Measurements from ENCODE around the gene CTBP2. TPM values are rescaled to one million over a fixed set of nuclear protein-coding genes. Genes with fewer than 3 reads are reported as not detected.

CTBP2 gene
- polyA plus RNA-seq, 1 experiment = 72.9 TPM

DNA sequence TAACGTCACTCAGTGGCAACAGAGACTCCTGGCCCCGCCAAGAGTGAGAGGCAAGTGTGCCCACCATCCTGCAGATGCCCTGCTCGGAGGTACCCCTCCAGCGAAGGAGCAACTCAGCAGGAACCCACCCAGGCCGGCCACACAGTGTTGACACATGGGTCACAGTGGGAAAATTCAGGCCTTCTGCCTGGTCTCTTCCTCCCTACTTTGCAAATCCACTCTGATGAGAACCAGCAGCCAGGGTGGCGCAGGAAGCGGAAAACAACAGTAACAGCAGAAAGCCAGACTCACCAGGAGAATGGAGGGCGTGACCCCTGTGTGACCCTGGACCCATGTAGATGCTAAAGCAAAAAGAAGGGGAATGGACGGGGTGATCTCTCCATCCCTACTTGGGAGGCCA, 53.8 kb downstream of the CTBP2 start:
- Histone ChIP-seq H3K27me3 (ENCODE audit: control insufficient read depth, insufficient read depth, low read length) (no peaks in the 10 kb centered on the region), H3K36me3 (ENCODE audit: control insufficient read depth, insufficient read depth, low read length) (peaks cover 21% of the 10 kb centered on the region), H3K4me3 (ENCODE audit: low read depth, low read length) (no peak overlapping the region)
- TF ChIP-seq CTCF (IDR thresholded peaks at IDR 0.05; ENCODE audit: insufficient read depth, low read depth, low read length) = no peak
- ChIA-PET POLR2A (no interaction called here), CTCF (no interaction called here)
- DNase-seq (ENCODE audit: low read depth) = no peak

GRCh38 chr10:125105706-125106255, 54.6 kb downstream of the CTBP2 start:
- CTCF ChIA-PET = no interaction called here
- H3K4me3 ChIP-seq (ENCODE audit: low read depth, low read length) = no peak overlapping the region
- POLR2A ChIA-PET = no interaction called here
- no peak for TF ChIP-seq CTCF (IDR thresholded peaks at IDR 0.05; ENCODE audit: insufficient read depth, low read depth, low read length)
- H3K36me3 ChIP-seq (ENCODE audit: control insufficient read depth, insufficient read depth, low read length) = peaks cover 25% of the 10 kb centered on the region
- no peaks in the 10 kb centered on the region for H3K27me3 ChIP-seq (ENCODE audit: control insufficient read depth, insufficient read depth, low read length)
- DNase-seq (ENCODE audit: low read depth) = no peak

DNA sequence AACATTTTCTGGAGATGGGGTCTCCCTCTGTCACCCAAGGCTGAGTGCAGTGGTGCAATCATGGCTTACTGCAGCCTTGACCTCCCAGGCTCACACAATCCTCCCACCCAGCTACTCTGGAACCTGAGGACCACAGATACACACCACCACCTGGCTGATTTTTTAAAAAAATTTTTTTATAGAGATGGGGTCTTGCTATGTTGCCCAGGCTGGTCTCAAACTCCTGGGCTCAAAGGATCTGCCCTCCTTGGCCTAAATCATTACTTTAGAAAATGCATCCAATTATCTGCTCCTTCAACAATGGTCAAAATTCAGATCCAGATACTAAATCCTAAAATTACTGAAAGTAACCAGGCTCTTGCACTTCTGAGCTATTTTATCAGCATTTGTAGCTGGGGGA, 55.2 kb downstream of the CTBP2 start:
- CTCF ChIA-PET = interaction anchor here (1.0 kb wide), 1 partner anchor 48 kb away, joined by 3 read pairs; no protein-coding TSS in a partner anchor

DNA sequence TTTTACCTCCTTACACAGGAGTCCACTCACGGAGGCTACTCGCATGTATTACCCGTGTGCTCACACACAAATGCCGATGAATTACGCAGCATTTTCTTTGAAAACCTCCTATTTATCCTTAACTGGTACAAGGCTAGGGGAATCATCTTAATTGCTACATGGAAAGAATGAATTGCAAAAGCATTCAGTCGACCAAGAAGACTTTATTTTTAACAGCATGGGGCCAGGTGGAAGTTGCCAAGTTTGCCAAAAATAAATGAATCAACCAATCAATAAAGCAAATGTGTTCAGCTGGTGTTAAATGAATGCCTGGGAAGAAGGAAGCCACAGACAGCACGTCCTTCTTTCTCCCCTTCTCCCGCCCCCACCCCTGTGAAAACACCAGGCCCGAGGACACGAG, 55.8 kb downstream of the CTBP2 start:
- Histone ChIP-seq H3K27me3 (ENCODE audit: control insufficient read depth, insufficient read depth, low read length) (no peaks in the 10 kb centered on the region), H3K4me3 (ENCODE audit: low read depth, low read length) (no peak overlapping the region), H3K36me3 (ENCODE audit: control insufficient read depth, insufficient read depth, low read length) (peaks cover 23% of the 10 kb centered on the region)
- CTCF ChIA-PET = interaction anchor here (1.0 to 1.1 kb wide), 3 partner anchors 16 to 49 kb away, joined by 3 read pairs; no protein-coding TSS in a partner anchor
- POLR2A ChIA-PET = no interaction called here
- no peak for TF ChIP-seq CTCF (IDR thresholded peaks at IDR 0.05; ENCODE audit: insufficient read depth, low read depth, low read length)
- no peak for DNase-seq (ENCODE audit: low read depth)

More for the DNA sequence above, 55.2 kb downstream of the CTBP2 start:
- Histone ChIP-seq H3K27me3 (ENCODE audit: control insufficient read depth, insufficient read depth, low read length) (no peaks in the 10 kb centered on the region), H3K4me3 (ENCODE audit: low read depth, low read length) (no peak overlapping the region), H3K36me3 (ENCODE audit: control insufficient read depth, insufficient read depth, low read length) (peaks cover 25% of the 10 kb centered on the region)
- DNase-seq (ENCODE audit: low read depth) = no peak
- POLR2A ChIA-PET = no interaction called here
- TF ChIP-seq CTCF (IDR thresholded peaks at IDR 0.05; ENCODE audit: insufficient read depth, low read depth, low read length) = no peak

DNA sequence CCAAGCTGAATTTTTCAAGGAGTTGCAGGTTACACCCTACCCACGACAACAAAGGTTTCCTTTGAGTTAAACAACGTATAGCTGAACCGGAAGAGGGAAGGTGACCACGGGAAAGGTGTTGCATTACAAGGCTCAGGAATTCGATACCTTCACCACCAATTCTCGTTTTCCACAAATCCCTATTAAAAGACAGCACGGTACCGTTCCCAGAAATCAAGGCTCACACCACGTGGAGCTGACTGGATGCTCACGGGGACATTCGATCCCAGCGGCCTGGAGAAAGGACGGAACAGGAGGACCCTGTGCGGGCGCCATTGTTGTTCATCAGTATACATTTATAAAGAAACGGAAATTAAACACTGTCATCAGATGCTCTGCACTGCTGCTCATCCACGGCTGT, 56.4 kb downstream of the CTBP2 start:
- CTCF ChIA-PET = interaction anchor here (0.8 to 1.5 kb wide), 6 partner anchors 9 to 54 kb away, joined by 3 to 4 read pairs (median 3); no protein-coding TSS in a partner anchor
- TF ChIP-seq CTCF (IDR thresholded peaks at IDR 0.05; ENCODE audit: insufficient read depth, low read depth, low read length) = no peak
- Histone ChIP-seq H3K4me3 (ENCODE audit: low read depth, low read length) (no peak overlapping the region), H3K27me3 (ENCODE audit: control insufficient read depth, insufficient read depth, low read length) (no peaks in the 10 kb centered on the region), H3K36me3 (ENCODE audit: control insufficient read depth, insufficient read depth, low read length) (peaks cover 20% of the 10 kb centered on the region)
- DNase-seq (ENCODE audit: low read depth) = no peak
- POLR2A ChIA-PET = no interaction called here
